Mucosa of gallbladder (tissue), 1 donor: ENCODE measurements around the gene GNAI3. TPM values are rescaled to one million over a fixed set of nuclear protein-coding genes. Genes with fewer than 3 reads are reported as not detected.

Experiments
- DNase-seq: peaks from one replicate; pipeline ENCODE4 v3.0.0-alpha.2; 2020; ENCODE audit warnings: low spot score
- total RNA-seq: library from RNA; stranded (reverse); gene quantifications from one replicate; pipeline ENCODE4 v1.2.1, GENCODE V29; 2021
- donor health status: DM: no; HTN: no; CAD: no.

Gene GNAI3
- total RNA-seq, 1 donor from 2014 or later: 6.7 TPM

DNA sequence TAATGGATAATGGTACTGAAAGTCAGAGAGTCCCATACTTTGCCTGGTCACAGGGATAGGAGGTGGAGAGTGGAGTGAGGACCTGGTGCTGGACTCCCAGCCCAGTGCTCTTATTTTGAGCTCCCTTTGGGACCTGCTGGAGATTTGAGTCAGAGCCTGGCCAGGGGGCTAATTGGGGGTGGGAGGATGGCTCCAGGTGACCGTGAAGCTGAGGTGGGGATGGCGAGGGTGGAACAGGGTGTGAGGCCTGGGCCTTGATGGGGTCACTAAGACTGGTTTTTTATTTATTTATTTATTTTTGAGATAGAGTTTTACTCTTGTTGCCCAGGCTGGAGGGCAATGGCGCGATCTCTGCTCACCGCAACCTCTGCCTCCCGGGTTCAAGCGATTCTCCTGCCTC lies 89.0 kb downstream of the GNAI3 start:
- DNase-seq: no peak

DNA sequence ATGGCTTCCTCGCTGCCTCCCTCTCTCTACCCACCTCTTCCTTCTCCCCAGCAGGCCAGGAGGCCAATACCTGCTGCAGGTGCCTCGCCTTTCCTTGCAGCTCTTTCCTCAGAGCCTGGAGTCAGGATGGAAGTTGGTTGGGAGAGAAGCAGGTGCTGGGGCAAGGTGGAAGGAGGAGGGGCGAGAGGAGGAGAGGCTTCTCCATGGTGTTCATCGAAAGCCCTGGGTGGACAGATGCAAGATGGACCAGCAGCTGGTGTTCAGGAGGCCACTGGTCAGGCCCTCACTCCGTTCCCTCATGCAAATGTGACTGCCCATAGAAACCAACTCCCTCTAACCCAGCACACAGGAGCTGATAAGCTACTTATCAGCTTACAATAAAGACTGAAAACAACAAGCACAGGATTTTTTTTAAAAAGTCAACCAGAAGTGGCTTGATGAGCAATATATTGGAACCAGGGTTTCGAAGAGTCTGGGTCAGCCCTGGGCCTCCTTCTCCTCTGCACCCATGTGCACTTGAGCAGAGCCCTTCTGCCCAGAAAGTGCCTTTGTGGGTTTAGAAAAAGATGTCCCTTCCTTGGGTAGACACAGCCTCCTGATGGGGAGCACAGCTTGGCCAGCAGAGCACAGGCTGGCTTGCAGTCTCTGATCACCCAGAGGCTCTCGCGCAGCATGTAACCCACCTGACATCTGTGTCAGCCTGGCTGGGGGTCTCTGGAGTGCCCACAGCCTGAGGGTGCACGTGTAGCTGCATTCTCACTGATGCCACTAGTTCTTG lies 90.8 kb downstream of the GNAI3 start:
- DNase-seq: no peak

DNA sequence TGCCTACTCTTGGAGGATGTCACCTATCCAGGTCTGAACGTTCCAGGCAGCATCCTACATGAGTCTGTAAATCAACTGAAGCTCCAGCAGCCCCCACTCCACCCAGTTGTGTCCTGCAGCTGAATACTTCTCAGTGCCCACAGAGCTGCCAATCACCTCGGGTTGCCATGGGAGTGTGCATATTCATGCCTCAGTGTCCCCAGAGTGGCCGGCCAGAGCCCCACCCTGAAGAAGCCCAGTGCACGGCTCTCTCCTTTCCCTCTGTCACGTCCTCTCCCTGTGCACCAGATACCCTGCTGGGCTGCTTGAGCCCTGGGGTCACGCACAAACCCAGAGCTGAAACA lies 91.4 kb downstream of the GNAI3 start:
- no peak for DNase-seq

DNA sequence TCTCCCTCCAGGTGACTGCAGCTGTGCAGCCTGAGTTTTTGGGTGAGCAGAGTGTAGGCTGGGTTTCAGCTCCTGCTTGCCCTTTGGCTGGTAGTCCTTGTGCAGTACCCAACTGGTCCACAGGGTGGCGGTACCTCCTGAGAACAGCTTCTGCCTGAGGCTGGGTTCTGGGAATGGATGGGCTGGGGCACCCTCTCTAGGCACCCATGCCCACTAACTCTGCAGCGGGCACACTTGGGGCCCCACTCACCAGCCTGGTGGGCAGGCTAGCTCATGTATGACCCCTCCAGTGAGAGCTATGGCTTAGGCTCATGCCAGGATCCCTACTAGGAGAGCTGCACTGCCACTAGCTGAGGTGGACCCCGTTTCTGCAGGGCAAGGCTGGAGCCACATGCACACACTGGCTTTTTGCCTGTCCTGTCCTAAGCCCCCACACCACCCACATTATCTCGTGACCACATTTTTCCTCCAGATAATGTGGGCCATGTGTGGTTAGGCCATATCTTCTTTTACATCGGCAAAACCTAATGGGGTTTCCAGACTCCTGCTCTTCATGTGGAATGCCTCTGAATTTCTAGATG lies 92.0 kb downstream of the GNAI3 start:
- peak; percentile 90 for DNase-seq

DNA sequence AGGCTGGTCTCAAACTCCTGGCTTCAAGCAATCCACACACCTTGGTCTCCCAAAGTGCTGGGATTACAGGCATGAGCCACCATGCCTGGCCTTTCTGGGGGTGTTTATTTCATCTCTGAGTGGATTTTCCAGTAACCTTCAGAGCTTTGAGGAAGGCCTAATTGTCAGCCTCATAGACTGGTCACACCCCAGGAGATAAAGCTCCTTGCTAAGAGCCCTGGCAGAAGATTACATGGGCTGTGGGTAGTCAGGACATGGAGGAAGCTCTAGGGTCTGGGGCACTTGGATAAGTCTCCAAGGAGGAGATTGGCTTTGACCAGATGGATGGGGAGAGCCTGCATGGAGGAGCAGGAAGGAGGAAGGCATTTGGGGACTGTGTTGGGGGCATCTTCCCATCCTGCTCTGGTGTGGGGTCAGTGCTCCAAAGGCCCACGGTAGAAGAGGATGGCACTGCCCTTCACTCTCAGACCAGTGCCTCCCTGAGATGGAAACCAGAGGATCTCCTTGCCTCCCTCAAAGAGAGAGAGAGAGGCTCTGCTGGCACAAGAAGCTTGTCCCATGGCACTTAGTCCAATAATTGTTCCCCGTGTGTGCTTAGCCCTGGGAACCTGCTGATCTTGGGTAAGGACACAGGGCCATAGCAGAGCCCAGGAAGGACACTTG lies 92.8 kb downstream of the GNAI3 start:
- no peak for DNase-seq

DNA sequence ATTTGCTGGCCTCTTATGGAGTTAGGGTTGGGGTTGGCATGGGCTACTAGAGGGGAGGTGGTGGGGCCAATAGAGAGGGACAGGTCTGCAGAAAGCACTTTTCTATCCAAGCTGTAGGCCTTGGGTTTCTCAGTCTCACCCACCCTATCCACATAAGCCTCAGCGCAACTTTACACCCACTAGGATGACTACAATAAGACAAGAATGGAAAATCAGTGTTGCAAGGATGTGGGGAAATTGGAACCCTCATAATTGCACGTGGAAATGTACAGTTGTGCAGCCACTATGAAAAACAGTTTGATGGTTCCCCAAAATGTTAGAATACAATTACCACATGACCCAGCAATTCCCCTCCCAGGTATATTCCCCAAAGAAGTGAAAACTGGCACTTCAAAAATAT lies 93.4 kb downstream of the GNAI3 start:
- DNase-seq: no peak

DNA sequence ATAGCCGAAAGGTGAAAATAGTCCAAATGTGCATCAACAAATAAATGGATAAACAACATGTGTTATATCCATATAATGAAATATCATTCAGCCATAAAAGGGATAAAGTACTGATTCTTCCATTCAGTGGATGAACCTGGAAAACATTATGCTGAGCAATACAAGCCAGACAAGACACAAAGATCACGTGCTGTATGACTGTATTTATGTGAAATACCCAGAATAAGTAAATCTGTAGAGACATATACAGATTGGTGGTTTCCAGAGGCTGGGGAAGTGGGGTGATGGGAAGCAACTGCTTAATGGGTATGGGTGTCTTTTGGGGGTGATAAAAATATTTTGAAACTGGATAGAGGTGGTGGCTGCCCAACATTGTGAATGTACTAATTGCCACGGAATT lies 94.2 kb downstream of the GNAI3 start:
- no peak for DNase-seq

DNA sequence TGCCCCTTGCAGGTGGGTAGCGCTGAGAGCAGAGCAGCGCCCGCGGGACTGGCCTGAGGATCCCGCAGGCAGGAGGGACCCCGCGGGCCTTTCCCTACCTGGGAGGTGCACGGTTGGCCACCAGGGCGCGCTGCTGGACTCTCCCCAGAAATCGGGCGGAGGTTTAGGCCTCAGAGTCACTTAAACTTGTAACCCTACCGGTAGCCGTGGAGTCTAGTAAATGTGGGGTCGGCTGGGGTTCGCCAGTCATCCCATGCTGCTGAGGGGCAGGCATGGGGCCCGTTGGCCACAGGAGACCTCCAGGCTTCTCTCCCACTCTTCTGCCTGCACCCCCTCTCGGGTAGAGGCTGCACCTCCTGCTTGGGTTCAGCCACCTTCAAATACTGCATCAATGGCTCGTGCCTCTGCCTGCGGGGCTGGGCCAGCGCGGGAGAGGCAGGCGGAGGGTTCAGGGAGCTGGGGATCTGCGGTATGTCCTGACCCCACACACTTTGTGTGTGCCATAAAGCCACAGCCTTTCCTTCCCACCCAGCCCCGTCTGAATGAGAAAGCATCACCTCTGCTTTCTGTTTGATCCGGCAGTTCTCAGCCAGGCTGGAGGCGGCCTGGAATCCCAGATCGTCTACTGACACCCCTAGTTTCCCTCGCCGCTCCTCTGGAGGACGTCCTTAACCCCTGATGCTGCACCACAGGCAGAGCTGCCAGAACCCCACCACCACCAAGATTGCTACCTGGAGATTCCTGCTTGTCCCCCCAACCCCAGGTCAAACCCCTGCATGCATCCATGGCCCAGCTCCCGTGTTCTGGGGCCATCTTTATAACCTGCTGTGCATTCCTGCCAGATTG lies 95.2 kb downstream of the GNAI3 start:
- DNase-seq: peak; percentile 82

DNA sequence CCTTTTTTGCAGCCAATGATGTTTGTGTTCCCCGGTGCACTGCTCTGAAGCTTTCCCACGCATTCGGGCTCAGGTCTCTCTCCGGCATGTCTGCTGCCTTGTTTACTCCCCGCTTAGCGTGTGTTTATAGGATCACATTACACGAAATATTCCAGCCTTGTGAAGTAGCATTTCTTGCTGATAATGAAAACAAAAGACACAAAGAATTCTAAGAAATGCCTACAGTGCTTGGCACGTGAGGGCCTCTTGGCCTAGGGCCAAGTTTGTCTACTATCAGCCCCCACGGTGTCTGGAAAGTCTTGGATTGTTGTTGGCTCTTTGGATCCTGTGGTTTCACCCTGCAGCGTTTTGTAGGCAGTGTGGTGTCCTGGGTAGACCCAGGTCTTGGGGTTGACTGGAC lies 96.3 kb downstream of the GNAI3 start:
- no peak for DNase-seq

DNA sequence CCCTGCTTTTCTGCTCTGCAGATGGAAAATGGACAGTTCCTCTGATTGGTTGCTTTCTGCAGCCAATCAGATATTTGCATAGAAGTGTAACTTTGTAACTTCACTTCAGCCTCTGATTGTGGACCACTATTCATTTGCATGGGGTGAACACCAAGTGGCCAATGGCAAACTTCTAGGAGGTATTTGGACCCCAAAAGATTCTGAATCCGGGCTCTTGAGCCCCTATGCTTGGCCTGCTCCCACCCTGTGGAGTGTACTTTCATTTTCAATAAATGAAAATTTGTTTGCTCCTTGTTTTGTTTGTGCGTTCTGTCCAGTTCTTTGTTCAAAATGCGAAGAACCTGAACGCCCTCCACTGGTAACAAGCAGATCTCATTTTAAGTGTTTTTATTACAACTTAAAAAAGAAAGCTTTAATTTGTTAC lies 101.1 kb downstream of the GNAI3 start:
- no peak for DNase-seq

DNA sequence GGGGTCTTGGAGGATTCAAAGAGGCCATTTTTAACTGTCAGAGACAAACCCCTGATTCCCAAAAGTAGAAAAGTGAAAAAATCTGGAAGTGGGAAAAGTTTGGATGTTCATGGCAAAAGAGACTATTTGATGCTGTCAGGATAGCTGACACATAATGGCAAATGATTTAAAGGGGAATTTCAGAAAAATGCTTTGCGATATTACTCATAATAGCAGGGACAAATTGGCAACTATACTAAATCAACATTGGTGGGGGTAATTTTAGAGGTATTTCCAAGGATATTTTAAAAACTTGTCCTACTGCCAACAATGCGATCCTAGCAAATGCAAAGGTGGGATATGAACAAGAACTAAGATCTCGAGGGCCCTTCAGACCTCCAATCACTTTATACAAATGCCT lies 102.2 kb downstream of the GNAI3 start:
- DNase-seq: no peak

DNA sequence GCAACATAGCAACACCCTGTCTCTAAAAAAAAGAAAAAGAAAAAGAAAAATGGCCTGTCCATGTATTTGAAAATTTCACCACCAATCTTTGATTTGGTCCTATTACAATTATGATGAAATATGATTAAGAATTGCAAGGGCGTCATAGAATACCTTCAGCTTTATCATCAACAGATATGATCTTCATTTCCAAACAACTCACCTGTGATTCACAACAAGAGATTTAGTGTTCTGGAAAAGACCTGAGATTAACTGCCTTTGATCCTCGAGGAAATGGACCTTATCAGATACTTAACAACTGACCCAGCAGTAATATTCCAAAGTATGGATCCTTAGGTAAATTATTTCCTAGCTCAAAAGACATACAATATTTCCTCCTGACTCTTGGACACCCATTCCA lies 104.0 kb downstream of the GNAI3 start:
- DNase-seq: no peak

DNA sequence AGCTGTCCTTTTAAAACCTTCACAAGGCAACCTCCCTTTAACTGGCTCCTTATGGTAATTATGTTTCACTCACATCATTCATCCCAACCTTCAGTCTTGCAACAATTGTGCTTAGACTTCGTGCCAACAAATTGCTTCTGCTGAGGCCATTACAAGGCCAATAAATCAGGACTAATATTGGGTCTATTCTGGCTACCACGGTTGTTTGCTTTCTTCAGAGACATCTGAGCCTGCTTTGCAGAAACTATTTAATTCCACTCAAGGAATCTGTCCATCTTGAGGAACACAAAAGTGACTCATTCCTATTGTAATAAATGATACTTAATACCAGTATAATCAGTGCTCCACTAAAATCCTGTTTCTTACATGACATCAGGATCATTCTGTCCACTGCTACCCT lies 104.9 kb downstream of the GNAI3 start:
- no peak for DNase-seq

DNA sequence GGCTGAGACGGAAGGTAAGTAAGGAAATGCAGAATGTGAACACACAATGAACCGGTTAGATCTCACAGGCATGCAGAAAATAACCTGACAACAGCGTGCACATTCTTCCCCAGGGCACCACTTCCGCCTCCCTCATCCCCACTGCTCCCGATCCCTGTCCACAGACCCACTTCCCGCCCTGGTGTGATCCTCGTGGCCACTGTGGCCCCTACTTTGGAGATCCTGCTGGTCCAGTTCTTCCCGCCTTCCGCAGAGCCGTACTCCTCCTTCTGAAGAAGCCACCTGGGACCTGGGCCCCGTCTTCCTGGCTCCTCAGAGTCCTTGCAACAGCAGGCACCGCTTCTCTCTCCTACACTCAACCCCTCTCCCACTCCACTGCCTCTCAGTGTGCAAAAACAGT lies 106.1 kb downstream of the GNAI3 start:
- no peak for DNase-seq

DNA sequence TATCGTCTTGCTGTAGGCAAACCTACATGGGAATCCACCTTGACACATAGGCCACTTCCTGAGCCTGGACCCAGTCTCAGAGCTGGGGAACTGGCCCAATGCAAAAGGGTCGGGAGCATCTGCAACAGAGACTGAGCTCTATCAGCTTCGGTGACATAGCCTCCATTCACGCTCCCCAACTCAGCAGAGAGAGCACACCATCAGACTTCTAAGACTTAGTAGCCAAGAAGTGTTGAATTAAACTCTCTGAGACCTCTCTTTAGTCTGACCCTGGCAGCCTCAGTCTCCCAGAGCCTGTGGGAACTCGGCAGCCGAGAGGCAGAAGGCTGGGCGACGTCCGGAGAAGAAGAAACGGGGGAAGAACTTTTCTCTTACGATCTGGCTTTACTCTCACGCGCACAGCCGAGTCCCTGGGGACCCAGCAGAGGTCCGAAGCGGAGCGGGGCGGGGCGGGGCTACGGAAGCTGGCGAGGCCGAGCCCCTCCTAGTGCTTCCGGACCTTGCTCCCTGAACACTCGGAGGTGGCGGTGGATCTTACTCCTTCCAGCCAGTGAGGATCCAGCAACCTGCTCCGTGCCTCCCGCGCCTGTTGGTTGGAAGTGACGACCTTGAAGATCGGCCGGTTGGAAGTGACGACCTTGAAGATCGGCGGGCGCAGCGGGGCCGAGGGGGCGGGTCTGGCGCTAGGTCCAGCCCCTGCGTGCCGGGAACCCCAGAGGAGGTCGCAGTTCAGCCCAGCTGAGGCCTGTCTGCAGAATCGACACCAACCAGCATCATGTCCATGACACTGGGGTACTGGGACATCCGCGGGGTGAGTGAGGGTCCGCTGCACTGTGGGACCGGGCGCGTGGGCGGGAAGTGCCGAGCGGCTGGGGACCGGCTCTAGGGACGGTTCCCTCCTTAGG lies 107.5 kb downstream of the GNAI3 start, which contains the start of gene GSTM4:
Gene GSTM4, plus strand, starts transcription at position 485 of the 905 bp plus-strand sequence. Its CDS starts 291 bp downstream, at position 776.
- DNase-seq: peak; percentile 87

DNA sequence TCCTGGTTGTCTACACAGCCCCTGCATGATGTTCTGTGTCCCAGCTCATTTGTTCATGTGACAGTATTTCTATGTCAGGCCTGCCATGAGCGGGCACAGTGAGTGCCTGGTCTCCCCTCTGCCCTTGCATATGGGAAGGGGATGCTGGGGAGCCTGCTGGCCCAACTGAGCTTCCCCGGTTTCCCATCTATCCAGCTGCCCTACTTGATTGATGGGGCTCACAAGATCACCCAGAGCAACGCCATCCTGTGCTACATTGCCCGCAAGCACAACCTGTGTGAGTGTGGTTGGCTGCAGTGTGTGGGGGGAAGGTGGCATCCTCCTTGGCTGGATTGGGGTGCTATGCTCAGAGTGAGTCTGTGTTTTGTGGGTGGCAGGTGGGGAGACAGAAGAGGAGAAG lies 109.0 kb downstream of the GNAI3 start:
- DNase-seq: no peak

DNA sequence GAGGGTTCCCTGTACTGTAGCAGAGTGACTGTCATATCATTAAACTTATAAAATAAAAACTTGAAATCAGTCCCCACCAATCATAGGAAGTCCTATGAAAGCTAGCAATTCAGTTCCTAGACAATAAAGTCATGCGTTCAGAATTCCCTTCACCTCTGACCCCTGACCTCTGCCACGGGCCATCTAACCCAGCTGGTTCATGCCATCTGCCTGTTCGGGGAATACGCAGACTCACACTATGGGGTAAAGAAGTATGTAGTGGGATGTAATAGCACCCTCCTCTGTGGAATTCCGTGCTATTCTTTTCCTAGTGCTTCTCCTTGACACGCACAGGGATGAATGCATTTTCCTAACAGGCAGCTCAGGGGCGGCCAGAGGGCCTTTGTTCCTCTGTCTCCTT lies 109.6 kb downstream of the GNAI3 start:
- no peak for DNase-seq

DNA sequence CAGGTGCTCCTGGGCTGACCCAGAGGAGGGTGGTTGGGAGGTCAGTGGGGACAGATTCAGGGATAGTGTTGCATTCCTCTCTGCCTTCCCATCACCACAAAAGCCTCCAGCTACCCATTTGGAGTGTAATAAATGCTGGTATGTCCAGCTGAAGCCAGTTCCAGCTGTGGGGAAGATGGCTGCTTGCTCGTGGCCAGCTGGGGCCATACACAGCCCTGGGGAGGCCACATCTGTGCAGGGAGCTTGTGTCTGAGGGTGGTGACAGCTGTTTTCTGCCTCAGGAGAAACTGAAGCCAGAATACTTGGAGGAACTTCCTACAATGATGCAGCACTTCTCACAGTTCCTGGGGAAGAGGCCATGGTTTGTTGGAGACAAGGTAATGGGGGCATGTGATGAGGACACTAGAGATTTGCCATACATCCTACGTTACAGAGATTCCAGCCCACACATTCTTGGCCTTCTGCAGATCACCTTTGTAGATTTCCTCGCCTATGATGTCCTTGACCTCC lies 110.2 kb downstream of the GNAI3 start:
- DNase-seq: no peak

DNA sequence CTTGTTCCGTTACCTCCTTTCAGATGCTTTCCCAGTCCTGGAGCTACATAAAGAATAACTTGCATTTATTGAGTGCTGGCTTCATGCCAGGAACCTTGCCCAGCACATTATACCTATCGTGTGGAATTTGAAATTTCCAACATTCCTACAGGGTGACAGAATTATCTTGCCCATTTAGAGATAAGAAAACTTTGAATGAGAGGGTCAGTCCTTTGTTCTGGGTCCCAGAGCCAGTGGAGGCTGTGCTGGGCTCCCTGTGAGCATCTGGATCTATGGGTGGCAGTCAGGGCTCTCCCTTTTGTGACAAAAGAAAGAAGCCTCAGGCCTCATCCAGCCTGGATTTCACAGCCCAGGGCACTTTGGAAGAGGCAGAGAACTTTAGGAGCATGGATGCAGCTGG lies 110.7 kb downstream of the GNAI3 start:
- DNase-seq: no peak

DNA sequence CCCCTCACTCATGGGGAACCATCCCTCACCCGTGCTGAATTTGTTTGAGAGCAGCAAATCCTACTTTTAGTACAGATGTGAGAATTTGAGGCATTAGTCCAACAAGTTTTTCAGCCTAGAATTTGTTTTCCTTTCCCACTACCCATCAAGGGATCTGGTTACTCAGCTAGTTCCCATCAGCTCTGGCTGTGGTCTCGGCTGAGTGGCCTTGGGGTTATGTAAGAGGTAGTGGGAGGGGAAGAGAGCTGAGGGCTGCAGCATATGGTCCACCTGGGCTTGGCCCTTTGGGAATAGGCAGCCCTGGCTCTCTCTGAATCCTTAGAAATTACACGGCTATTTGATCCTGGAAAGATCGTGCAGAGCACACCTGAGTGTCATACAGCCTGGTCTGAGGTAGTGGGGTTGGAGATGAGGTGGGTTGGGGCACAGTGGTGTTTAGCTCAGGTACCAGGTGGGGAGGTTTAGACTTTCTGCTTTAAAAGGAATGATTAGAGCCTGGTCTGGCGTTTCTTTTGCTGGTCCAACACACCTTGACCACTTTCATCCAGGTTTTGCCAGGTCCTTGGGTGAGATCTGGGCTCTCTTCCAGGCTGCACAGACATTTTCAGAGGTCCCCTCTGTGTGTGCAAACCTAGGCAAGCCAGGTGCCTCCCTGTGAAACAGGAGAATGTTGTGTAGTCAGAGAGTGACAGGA lies 111.7 kb downstream of the GNAI3 start:
- DNase-seq: no peak
